HCT116 (cell line): ENCODE data around the gene RPLP2. TPM values are rescaled to one million over a fixed set of nuclear protein-coding genes. Genes with fewer than 3 reads are reported as not detected.

ENCODE experiments used
- ATAC-seq: fragments of 200-7000 bp; cut with Tn5 transposase; 2 replicates; pipeline ENCODE4 v1.9.1; 2020; ENCODE audit warnings: mild to moderate bottlenecking, moderate library complexity
- BruUV-seq: library from RNA; stranded (reverse); fragments of 400-500 nt; replicated peaks from 2 replicates; lab custom pipeline; 2021; lab: Mats Ljungman, UMichigan
- CTCF ChIA-PET: fragments of 300-600 bp; sonication (Branson Sonifier 250); formaldehyde crosslinking; loops from one replicate; lab custom pipeline; 2021; ENCODE audit warnings: antibody characterized with exemption; lab: Charles Lee
- POLR2A ChIA-PET: fragments of 300-600, 350-600 bp; sonication (Branson Sonifier 250); formaldehyde crosslinking; loops from one replicate; lab custom pipeline; 2021; ENCODE audit warnings: antibody characterized with exemption; lab: Charles Lee
- RAD21 ChIA-PET, 2 experiments: fragments of 300-600 bp; sonication (Branson Sonifier 250); formaldehyde crosslinking; loops; one replicate each; lab custom pipeline; 2023; ENCODE audit warnings: low total read pairs in 2 of 2; ENCODE audit not compliant: uncharacterized antibody in 2 of 2, unreplicated experiment in 2 of 2, low non-redundant PET in 1 of 2; lab: Charles Lee
- DNase-seq: peaks from one replicate; pipeline ENCODE4 v3.0.0-alpha.2; 2010; ENCODE audit warnings: low read depth, low spot score
- H2AFZ ChIP-seq: fragments of 200-600 bp; shearing (Covaris generic), sonication (generic); 2 replicates; pipeline ENCODE4 v1.6.1; 2017; ENCODE audit warnings: low read depth, mixed run types, mixed read lengths, antibody characterized with exemption, low read length; ENCODE audit not compliant: poor library complexity, severe bottlenecking
- H3K27ac ChIP-seq: 2 replicates; pipeline ENCODE4 v1.5.1; 2012; ENCODE audit warnings: low read depth, low read length
- H3K27me3 ChIP-seq: fragments of 200-600 bp; sonication (generic); 2 replicates; pipeline ENCODE4 v1.6.1; 2016; ENCODE audit warnings: mixed run types, low read length, mixed read lengths; ENCODE audit not compliant: insufficient read depth
- H3K36me3 ChIP-seq, 2 experiments: fragments of 200-500 bp in 1 of 2; fragments of 200-600 bp in 1 of 2; sonication (Bioruptor generic) in 1 of 2; sonication (generic) in 1 of 2; 2 replicates each; pipeline versions ENCODE4 v1.5.1 to v1.6.1; 2014 to 2016; ENCODE audit warnings: low read length in 2 of 2, inconsistent platforms in 1 of 2, mixed read lengths in 1 of 2, mixed run types in 1 of 2; ENCODE audit not compliant: insufficient read depth in 2 of 2, control insufficient read depth in 1 of 2
- H3K4me1 ChIP-seq, 2 experiments: fragments of 200-600 bp in 1 of 2; sonication (generic) in 1 of 2; 2 replicates each; pipeline versions ENCODE4 v1.5.1 to v1.6.1; 2012 to 2017; ENCODE audit warnings: low read length in 2 of 2, inconsistent platforms in 1 of 2, mild to moderate bottlenecking in 1 of 2, mixed read lengths in 1 of 2, mixed run types in 1 of 2, moderate library complexity in 1 of 2; ENCODE audit not compliant: insufficient read depth in 2 of 2, control insufficient read depth in 1 of 2
- H3K4me2 ChIP-seq: fragments of 200-600 bp; sonication (generic); 2 replicates; pipeline ENCODE4 v1.6.1; 2017; ENCODE audit warnings: mixed run types, low read length, mixed read lengths
- H3K4me3 ChIP-seq, 2 experiments: fragments of 200-600 bp in 1 of 2; sonication (generic) in 1 of 2; replicated peaks in 1 of 2; 2 replicates each; pipeline ENCODE4 v1.5.1; 2011 to 2016; ENCODE audit warnings: low read length in 2 of 2, control low read depth in 1 of 2, low read depth in 1 of 2, mild to moderate bottlenecking in 1 of 2, mixed read lengths in 1 of 2, mixed run types in 1 of 2
- H3K79me2 ChIP-seq: fragments of 200-600 bp; sonication (generic); 2 replicates; pipeline ENCODE4 v1.6.1; 2017; ENCODE audit warnings: mild to moderate bottlenecking, mixed run types, low read length, moderate library complexity, mixed read lengths; ENCODE audit not compliant: insufficient read depth
- H3K9ac ChIP-seq: fragments of 200-600 bp; sonication (generic); 2 replicates; pipeline ENCODE4 v1.6.1; 2016; ENCODE audit warnings: low read length, mixed read lengths
- H3K9me2 ChIP-seq: fragments of 200-600 bp; sonication (generic), shearing (Covaris generic); 2 replicates; pipeline ENCODE4 v1.6.1; 2017; ENCODE audit warnings: mixed run types, mild to moderate bottlenecking, moderate library complexity; ENCODE audit not compliant: insufficient read depth
- H3K9me3 ChIP-seq, 2 experiments: fragments of 200-500 bp in 1 of 2; fragments of 200-600 bp in 1 of 2; sonication (Bioruptor generic) in 1 of 2; sonication (generic) in 1 of 2; 2 replicates each; pipeline ENCODE4 v1.6.1; 2014 to 2017; ENCODE audit warnings: low read length in 2 of 2, mixed read lengths in 2 of 2, inconsistent platforms in 1 of 2, low read depth in 1 of 2, mild to moderate bottlenecking in 1 of 2, mixed run types in 1 of 2, moderate library complexity in 1 of 2; ENCODE audit not compliant: control insufficient read depth in 1 of 2, insufficient read depth in 1 of 2
- H4K20me1 ChIP-seq: fragments of 200-600 bp; sonication (generic), shearing (Covaris generic); 2 replicates; pipeline ENCODE4 v1.6.1; 2017; ENCODE audit warnings: mixed run types, mild to moderate bottlenecking, moderate library complexity; ENCODE audit not compliant: insufficient read depth
- CBX3 ChIP-seq: IDR thresholded peaks from 2 replicates; pipeline ENCODE4 v1.6.1; 2012; ENCODE audit warnings: low read depth
- ELF1 ChIP-seq: IDR thresholded peaks from 2 replicates; pipeline ENCODE4 v1.6.1; 2012; ENCODE audit warnings: low read depth, borderline replicate concordance
- EZH2 ChIP-seq: fragments of 200-600 bp; sonication (generic); IDR thresholded peaks from 2 replicates; pipeline ENCODE4 v1.6.1; 2017; ENCODE audit warnings: antibody characterized with exemption, mixed run types
- JUND ChIP-seq: IDR thresholded peaks from 2 replicates; pipeline ENCODE4 v1.6.1; 2012
- REST ChIP-seq: IDR thresholded peaks from 2 replicates; pipeline ENCODE4 v1.6.1; 2012; ENCODE audit warnings: low read depth
- SP1 ChIP-seq: IDR thresholded peaks from 2 replicates; pipeline ENCODE4 v1.6.1; 2012; ENCODE audit warnings: low read depth
- SRF ChIP-seq: IDR thresholded peaks from 2 replicates; pipeline ENCODE4 v1.6.1; 2012; ENCODE audit warnings: low read depth
- intact Hi-C: fragments of 100-400 bp; cut with micrococcal nuclease; formaldehyde crosslinking; loops from 2 replicates; pipeline ENCODE4 v1.10.0; 2022
- total RNA-seq: library from RNA; stranded (reverse); gene quantifications from one replicate; pipeline ENCODE4 v1.2.1, GENCODE V29; 2021; ENCODE audit not compliant: unreplicated experiment

The RPLP2 gene
- total RNA-seq, 1 experiment from 2014 or later: 3,615 TPM

DNA sequence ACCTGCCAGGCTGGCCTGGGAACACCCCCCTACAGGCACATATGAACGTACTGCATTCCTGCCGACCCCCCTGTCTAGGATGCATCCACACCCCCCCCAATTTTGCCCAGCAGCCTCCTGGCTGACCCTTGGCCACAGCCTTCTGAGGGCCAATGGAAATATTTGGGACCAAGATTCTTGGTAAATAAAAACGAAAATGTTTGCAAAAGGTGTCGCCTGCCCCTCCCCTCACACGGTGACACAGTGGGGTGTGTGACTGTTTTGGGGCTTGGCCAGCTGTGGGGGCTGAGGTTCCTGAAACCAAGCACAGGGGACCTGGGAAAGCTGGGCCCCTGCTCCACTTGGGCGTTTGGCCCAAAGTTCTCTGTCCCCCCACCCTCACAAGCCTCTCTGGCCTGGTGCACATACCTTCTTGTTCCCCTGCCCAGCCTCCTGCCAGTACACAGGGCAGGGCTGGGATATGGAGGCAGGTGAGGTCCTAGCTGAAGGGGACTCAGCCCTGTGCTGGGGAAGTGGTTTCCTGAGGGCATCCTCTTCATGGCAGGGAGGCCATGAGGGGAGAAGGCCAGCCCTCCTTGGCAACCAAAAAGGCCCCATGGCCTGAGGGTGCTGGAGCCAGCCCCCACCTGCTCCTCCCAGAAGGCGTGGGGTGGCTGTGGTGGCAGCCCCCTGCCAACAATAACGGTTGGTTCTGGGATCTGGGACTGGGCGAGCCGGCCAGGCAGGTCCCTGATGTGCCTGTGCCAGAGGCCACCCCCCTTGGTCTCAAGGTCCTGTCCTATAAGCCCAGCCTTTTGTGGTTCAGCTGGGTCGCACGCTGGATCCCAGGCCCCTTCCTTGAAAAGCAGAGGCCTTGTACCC is 15.8 kb downstream of the RPLP2 start:
- Histone ChIP-seq H3K36me3 (no peaks in the 10 kb centered on the region), H3K79me2 (peaks cover 16% of the 10 kb centered on the region), H3K4me1 (peaks cover 31 to 46% of the 10 kb centered on the region in 2 experiments), H3K4me2 (peak overlapping the region; percentile 28; the same call in 1 of the 2 replicates), H3K9ac (peak overlapping the region; percentile 76), H4K20me1 (no peaks in the 10 kb centered on the region), H2AFZ (no peak overlapping the region), H3K27ac (peak overlapping the region; percentile 32; the same call in 1 of the 2 replicates), H3K9me3 (no peaks in the 10 kb centered on the region), H3K9me2 (no peaks in the 10 kb centered on the region), H3K27me3 (no peaks in the 10 kb centered on the region), H3K4me3 (no peak overlapping the region)
- no TSS peak for BruUV-seq
- RAD21 ChIA-PET: interaction anchor here (0.8 to 1.2 kb wide), 2 partner anchors 9 to 10 kb away, joined by 3 read pairs; no protein-coding TSS in a partner anchor
- POLR2A ChIA-PET: interaction anchor here (0.8 kb wide), 1 partner anchor 9 kb away, joined by 3 read pairs; no protein-coding TSS in a partner anchor
- ATAC-seq (no peak), DNase-seq (no peak)
- CTCF ChIA-PET: no interaction called here
- no peak for TF ChIP-seq SRF
- no peak for TF ChIP-seq JUND
- TF ChIP-seq, all 23 proteins: peak for 0
- intact Hi-C loops: no loop called here

DNA sequence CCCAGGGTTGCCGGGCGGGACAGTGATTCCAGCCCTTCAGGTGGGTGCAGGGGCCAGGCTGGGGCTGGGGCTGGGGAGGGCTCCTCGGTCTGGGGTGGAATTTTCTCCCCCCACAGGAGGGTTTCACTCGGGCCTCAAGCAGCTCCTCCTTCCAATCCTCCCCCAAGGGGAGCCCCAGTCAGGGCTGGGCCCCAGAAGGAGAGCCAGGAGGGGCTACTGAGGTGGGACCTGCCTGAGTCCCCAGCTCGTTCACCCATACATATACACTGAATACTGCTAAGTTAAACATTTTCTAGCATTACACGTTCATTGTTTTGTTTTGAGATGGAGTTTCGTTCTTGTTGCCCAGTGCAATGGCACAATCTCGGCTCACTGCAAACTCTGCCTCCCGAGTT is 16.5 kb downstream of the RPLP2 start:
- Histone ChIP-seq H3K4me2 (peak overlapping the region; percentile 100), H4K20me1 (no peaks in the 10 kb centered on the region), H3K27ac (peak overlapping the region; percentile 89; the same call in 1 of the 2 replicates), H3K36me3 (no peaks in the 10 kb centered on the region), H3K27me3 (no peaks in the 10 kb centered on the region), H3K4me3 (peak overlapping the region in 1 of 2 experiments; percentile 65; a peak in 2 of 4 replicates), H2AFZ (no peak overlapping the region), H3K4me1 (peaks cover 26 to 44% of the 10 kb centered on the region in 2 experiments), H3K9me2 (no peaks in the 10 kb centered on the region), H3K9ac (peak overlapping the region; percentile 76), H3K9me3 (no peaks in the 10 kb centered on the region), H3K79me2 (peaks cover 10% of the 10 kb centered on the region; the same call in 1 of the 2 replicates)
- POLR2A ChIA-PET: interaction anchor here (0.8 kb wide), 1 partner anchor 8 kb away, joined by 3 read pairs; no protein-coding TSS in a partner anchor
- intact Hi-C loops: no loop called here
- no peak for ATAC-seq
- RAD21 ChIA-PET: interaction anchor here (0.8 to 1.2 kb wide), 2 partner anchors 9 kb away, joined by 3 read pairs; no protein-coding TSS in a partner anchor
- CTCF ChIA-PET: no interaction called here
- DNase-seq: no peak
- TF ChIP-seq JUND (no peak), EZH2 (no peak), ELF1 (no peak), CBX3 (no peak), REST (no peak), SP1 (no peak)
- BruUV-seq: TSS peak; percentile 31
